HepG2 (cell line): ENCODE measurements around the gene PEX7. TPM values are rescaled to one million over a fixed set of nuclear protein-coding genes. Genes with fewer than 3 reads are reported as not detected.

ENCODE experiments used
- ATAC-seq: fragments of 200-7000 bp; cut with Tn5 transposase; 3 replicates; pipeline ENCODE4 v1.9.1; 2020; ENCODE audit warnings: mild to moderate bottlenecking, moderate library complexity
- BruUV-seq: library from RNA; stranded (reverse); fragments of 400-500 nt; replicated peaks from 2 replicates; lab custom pipeline; 2021; lab: Mats Ljungman, UMichigan
- CTCF ChIA-PET: fragments of 300-600 bp; formaldehyde crosslinking; extraction: SDS; loops from one replicate; lab custom pipeline; 2021; ENCODE audit warnings: low total read pairs, inconsistent platforms, low intra/inter-chr PET ratio; lab: Yijun Ruan, JAX
- POLR2A ChIA-PET: fragments of 350-600 bp; sonication (Branson Sonifier 250); formaldehyde crosslinking; loops from one replicate; lab custom pipeline; 2020; ENCODE audit warnings: antibody characterized with exemption, inconsistent platforms; lab: Yijun Ruan, JAX
- DNase-seq: peaks from one replicate; pipeline ENCODE4 v3.0.0-alpha.2; 2015; ENCODE audit warnings: low spot score
- FAIRE-seq: peaks from 3 replicates; lab custom pipeline; 2011; peaks lifted over from hg19 to GRCh38; lab: Jason Lieb, UNC
- H2AFZ ChIP-seq: one replicate; pipeline ENCODE4 v1.6.1; 2011; ENCODE audit warnings: low read length, inconsistent platforms
- H3K27ac ChIP-seq: fragments of 300-600 bp; 3 replicates; pipeline ENCODE4 v1.8.0; 2011; ENCODE audit warnings: mixed run types, mild to moderate bottlenecking, mixed read lengths, low read length, inconsistent platforms; ENCODE audit not compliant: insufficient read depth; ENCODE audit errors: extremely low read length
- H3K27me3 ChIP-seq, 2 experiments: fragments of 200-600 bp in 1 of 2; 2 replicates in 1 of 2; 3 replicates in 1 of 2; pipeline versions ENCODE4 v1.6.0 to v1.8.0; 2011; ENCODE audit warnings: low read length in 2 of 2, mild to moderate bottlenecking in 2 of 2, moderate library complexity in 2 of 2, inconsistent platforms in 1 of 2; ENCODE audit not compliant: insufficient read depth in 2 of 2, control insufficient read depth in 1 of 2
- H3K36me3 ChIP-seq, 2 experiments: fragments of 200-600 bp in 1 of 2; replicated peaks in 1 of 2; 2 replicates in 1 of 2; 3 replicates in 1 of 2; pipeline versions ENCODE4 v1.5.1 to v1.8.0; 2011; ENCODE audit warnings: low read length in 2 of 2, inconsistent platforms in 1 of 2; ENCODE audit not compliant: insufficient read depth in 2 of 2, control insufficient read depth in 1 of 2
- H3K4me1 ChIP-seq: 2 replicates; pipeline ENCODE4 v1.5.1; 2012; ENCODE audit warnings: low read length, inconsistent platforms; ENCODE audit not compliant: insufficient read depth
- H3K4me2 ChIP-seq: 2 replicates; pipeline ENCODE4 v1.6.0; 2011; ENCODE audit warnings: low read depth, low read length, inconsistent platforms
- H3K4me3 ChIP-seq, 3 experiments: fragments of 200-600 bp in 1 of 3; sonication (generic), shearing (Covaris generic) in 1 of 3; replicated peaks in 1 of 3; 2 replicates each; pipeline ENCODE4 v1.5.1; 2011 to 2016; ENCODE audit warnings: low read length in 3 of 3, inconsistent platforms in 2 of 3, low read depth in 2 of 3, mild to moderate bottlenecking in 2 of 3, control low read depth in 1 of 3, mixed read lengths in 1 of 3; ENCODE audit not compliant: insufficient read depth in 1 of 3
- H3K79me2 ChIP-seq: one replicate; pipeline ENCODE4 v1.6.1; 2011; ENCODE audit warnings: low read length, inconsistent platforms; ENCODE audit not compliant: insufficient read depth
- H3K9ac ChIP-seq: 2 replicates; pipeline ENCODE4 v1.6.0; 2011; ENCODE audit warnings: mild to moderate bottlenecking, low read depth, low read length, inconsistent platforms; ENCODE audit not compliant: insufficient read depth
- H3K9me3 ChIP-seq: 2 replicates; pipeline ENCODE4 v1.5.1; 2012; ENCODE audit warnings: mild to moderate bottlenecking, low read length
- H4K20me1 ChIP-seq: 2 replicates; pipeline ENCODE4 v1.6.0; 2011; ENCODE audit warnings: inconsistent platforms, mild to moderate bottlenecking, low read length, moderate library complexity; ENCODE audit not compliant: insufficient read depth
- AHDC1 ChIP-seq: sonication (generic); formaldehyde crosslinking; IDR thresholded peaks from 2 replicates; pipeline ENCODE4 v1.5.1; 2020; ENCODE audit warnings: mild to moderate bottlenecking, missing genetic modification reagents, borderline replicate concordance
- ZNF563 ChIP-seq: sonication (generic); formaldehyde crosslinking; IDR thresholded peaks from 2 replicates; pipeline ENCODE4 v1.8.0; 2022; ENCODE audit warnings: mild to moderate bottlenecking, moderate library complexity, missing genetic modification reagents
- ZNF619 ChIP-seq: sonication (generic); formaldehyde crosslinking; IDR thresholded peaks from 2 replicates; pipeline ENCODE4 v1.4.0; 2020; ENCODE audit warnings: mild to moderate bottlenecking, missing genetic modification reagents
- WGBS: methylation state at CpG from one replicate; pipeline ENCODE4 v1.1.6; 2017; ENCODE audit warnings: low lambda C conversion rate; 5-methylcytosine and 5-hydroxymethylcytosine counted together
- in situ Hi-C: cut with HindIII; loops from 2 replicates; pipeline ENCODE4 v1.10.0; 2017; ENCODE audit warnings: low pct_unique_long_range_greater_than_20kb; ENCODE audit not compliant: extremely low pct_ligation_motif_present
- intact Hi-C: fragments of 100-400 bp; cut with micrococcal nuclease; formaldehyde crosslinking; loops from one replicate; pipeline ENCODE4 v1.10.0; 2022; ENCODE audit not compliant: unreplicated experiment
- polyA plus RNA-seq, 8 experiments: library from polyadenylated mRNA; depleted of rRNA in 3 of 8; stranded (reverse) in 7 of 8; unstranded in 1 of 8; fragments of >200 nt; fragmentation: Illumina TruSeq in 4 of 8; extraction: Trizol in 4 of 8; gene quantifications; 2 replicates each; pipeline versions ENCODE4 v1.2.1 to v1.2.3, GENCODE V29; 2011 to 2016; ENCODE audit warnings: low read depth in 4 of 8, missing spikeins in 1 of 8, mixed read lengths in 1 of 8; ENCODE audit not compliant: insufficient read depth in 1 of 8
- total RNA-seq, 5 experiments: library from RNA; depleted of rRNA; stranded (reverse); fragments of >200 nt; fragmentation: Illumina TruSeq; extraction: Trizol; gene quantifications; 2 replicates each; pipeline ENCODE4 v1.2.3, GENCODE V29; 2016; ENCODE audit warnings: low read depth in 1 of 5
- TF ChIP-seq, protein P1 (sequence below): sonication (generic); formaldehyde crosslinking; conservative IDR thresholded peaks from 2 replicates; pipeline ENCODE4 v1.4.0; 2020; ENCODE audit warnings: missing genetic modification reagents
- TF ChIP-seq, protein P2 (sequence below): IDR thresholded peaks from 2 replicates; pipeline ENCODE4 v1.6.1; 2016; ENCODE audit warnings: missing genetic modification reagents, missing compliant biosample characterization

Gene PEX7
- total and polyA plus RNA-seq, 2 of the 13 experiments (the other 11 are each of a cell fraction or from before 2014, with no cell fraction given), result 0.04 to 0.53 TPM

DNA sequence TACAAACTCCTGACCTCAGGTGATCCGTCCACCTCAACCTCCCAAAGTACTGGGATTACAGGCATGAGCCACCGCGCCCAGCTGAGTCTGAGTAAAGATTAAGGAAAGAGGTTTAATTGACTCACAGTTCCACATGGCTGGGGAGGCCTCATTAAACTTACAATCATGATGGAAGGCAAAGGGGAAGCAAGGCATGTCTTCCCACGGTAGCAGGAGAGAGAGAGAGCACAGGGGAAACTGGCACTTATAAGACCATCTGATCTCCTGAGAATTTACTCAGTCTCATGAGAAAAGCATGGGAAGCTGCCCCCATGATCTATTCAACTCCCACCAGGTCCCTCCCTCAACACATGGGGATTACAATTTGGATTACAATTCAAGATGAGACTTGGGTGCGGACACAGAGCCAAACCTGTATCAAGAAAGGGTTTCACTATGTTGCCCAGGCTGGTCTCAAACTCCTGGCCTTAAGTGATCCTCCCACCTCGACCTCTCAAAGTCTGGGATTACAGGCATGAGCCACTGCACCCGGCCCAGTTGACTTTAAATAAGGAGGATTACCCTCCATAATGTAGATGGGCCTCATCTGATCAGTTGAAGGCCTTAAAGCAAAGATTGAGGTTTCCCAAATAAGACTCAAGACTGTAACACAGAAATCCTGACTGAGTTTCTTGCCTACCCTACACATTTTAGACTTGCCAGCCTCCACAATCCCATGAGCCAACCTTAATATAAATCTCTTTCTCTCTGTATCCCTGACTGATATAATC is 13.1 kb upstream of the PEX7 start:
- DNase-seq (no peak), ATAC-seq (no peak), FAIRE-seq (no peak)
- POLR2A ChIA-PET, result no interaction called here
- WGBS, result 30% methylated on average over 7 of the region's 7 CpGs
- TF ChIP-seq AHDC1 (CRISPR knock-in tag) (no peak), ZNF563 (CRISPR knock-in tag) (no peak), ZNF619 (CRISPR knock-in tag) (no peak)
- TF ChIP-seq, protein P1, sequence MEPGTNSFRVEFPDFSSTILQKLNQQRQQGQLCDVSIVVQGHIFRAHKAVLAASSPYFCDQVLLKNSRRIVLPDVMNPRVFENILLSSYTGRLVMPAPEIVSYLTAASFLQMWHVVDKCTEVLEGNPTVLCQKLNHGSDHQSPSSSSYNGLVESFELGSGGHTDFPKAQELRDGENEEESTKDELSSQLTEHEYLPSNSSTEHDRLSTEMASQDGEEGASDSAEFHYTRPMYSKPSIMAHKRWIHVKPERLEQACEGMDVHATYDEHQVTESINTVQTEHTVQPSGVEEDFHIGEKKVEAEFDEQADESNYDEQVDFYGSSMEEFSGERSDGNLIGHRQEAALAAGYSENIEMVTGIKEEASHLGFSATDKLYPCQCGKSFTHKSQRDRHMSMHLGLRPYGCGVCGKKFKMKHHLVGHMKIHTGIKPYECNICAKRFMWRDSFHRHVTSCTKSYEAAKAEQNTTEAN, result no peak
- TF ChIP-seq, protein P2, sequence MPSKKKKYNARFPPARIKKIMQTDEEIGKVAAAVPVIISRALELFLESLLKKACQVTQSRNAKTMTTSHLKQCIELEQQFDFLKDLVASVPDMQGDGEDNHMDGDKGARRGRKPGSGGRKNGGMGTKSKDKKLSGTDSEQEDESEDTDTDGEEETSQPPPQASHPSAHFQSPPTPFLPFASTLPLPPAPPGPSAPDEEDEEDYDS, result no peak
- intact Hi-C loops (no loop called here), in situ Hi-C loops (no loop called here)
- H3K9ac ChIP-seq, result no peak overlapping the region
- H4K20me1 ChIP-seq, result no peaks in the 10 kb centered on the region
- no peaks in the 10 kb centered on the region for H3K9me3 ChIP-seq
- no peaks in the 10 kb centered on the region for H3K27me3 ChIP-seq
- H3K4me2 ChIP-seq, result no peak overlapping the region
- H3K4me1 ChIP-seq, result no peaks in the 10 kb centered on the region
- no peak overlapping the region for H3K4me3 ChIP-seq
- H2AFZ ChIP-seq, result no peak overlapping the region
- CTCF ChIA-PET, result no interaction called here
- no TSS peak for BruUV-seq
- H3K36me3 ChIP-seq, result no peaks in the 10 kb centered on the region
- no peak overlapping the region for H3K27ac ChIP-seq
- no peaks in the 10 kb centered on the region for H3K79me2 ChIP-seq
